Heart right ventricle (tissue), 16 donors: Measurements from ENCODE around the gene RYR3. TPM values are rescaled to one million over a fixed set of nuclear protein-coding genes. Genes with fewer than 3 reads are reported as not detected.

Experiments used
- ATAC-seq, 8 donors: fragments of 200-7000 bp; cut with Tn5 transposase; one replicate each; pipeline ENCODE4 v1.9.1; 2020; ENCODE audit warnings: mild to moderate bottlenecking in 8 of 8, moderate library complexity in 8 of 8, moderate number of reproducible peaks in 1 of 8
- DNase-seq, 2 donors: peaks; one replicate each; pipeline ENCODE4 v3.0.0-alpha.2; 2020
- H3K27ac ChIP-seq, 10 donors: fragments of 200-600 bp; sonication (generic) in 2 of 10; one replicate each; pipeline versions ENCODE4 v1.5.0 to v1.8.0; 2020 to 2022; ENCODE audit warnings: mild to moderate bottlenecking in 3 of 10
- H3K27me3 ChIP-seq, 7 donors: fragments of 200-600 bp; one replicate each; pipeline ENCODE4 v1.8.0; 2021 to 2022; ENCODE audit warnings: mild to moderate bottlenecking in 2 of 7
- H3K36me3 ChIP-seq, 9 donors: fragments of 200-600 bp; sonication (generic) in 1 of 9; one replicate each; pipeline versions ENCODE4 v1.5.0 to v1.8.0; 2020 to 2022; ENCODE audit warnings: mild to moderate bottlenecking in 2 of 9
- H3K4me1 ChIP-seq, 9 donors: fragments of 200-600 bp; sonication (generic) in 1 of 9; one replicate each; pipeline versions ENCODE4 v1.5.0 to v1.8.0; 2020 to 2022; ENCODE audit warnings: mild to moderate bottlenecking in 4 of 9
- H3K4me3 ChIP-seq, 10 donors: fragments of 200-600 bp; sonication (generic) in 2 of 10; one replicate each; pipeline versions ENCODE4 v1.5.0 to v1.8.0; 2020 to 2022; ENCODE audit warnings: mild to moderate bottlenecking in 7 of 10, moderate library complexity in 2 of 10
- H3K9me3 ChIP-seq, 11 donors: fragments of 200-600 bp in 10 of 11; sonication (generic) in 2 of 11; one replicate each; pipeline versions ENCODE4 v1.5.0 to v1.8.0; 2013 to 2022; ENCODE audit warnings: mild to moderate bottlenecking in 2 of 11, control low read depth in 1 of 11, moderate library complexity in 1 of 11
- WGBS, 2 donors: extraction: QIAGEN DNeasy Blood & Tissue Kit; methylation state at CpG; one replicate each; pipeline ENCODE4 v1.1.7; 2013; ENCODE audit warnings: inconsistent platforms in 1 of 2; 5-methylcytosine and 5-hydroxymethylcytosine counted together
- intact Hi-C, 10 donors: fragments of 100-400 bp; cut with DNase I; formaldehyde crosslinking; loops; one replicate each; pipeline versions ENCODE4 v1.11.1 to v1.14.2; 2022
- polyA plus RNA-seq, 2 donors: library from polyadenylated mRNA; stranded (reverse); fragments of 200-250 nt; gene quantifications; one replicate each; pipeline ENCODE4 v1.2.3, GENCODE V29; 2013
- total RNA-seq, 10 donors: library from RNA; stranded (reverse); fragmentation: NEBNext Ultra II Directional in 3 of 10; extraction: Animal tissue kit (Norgen Biotek cat#: 25700) in 3 of 10; gene quantifications; one replicate each; pipeline versions ENCODE4 v1.2.1 to v1.2.4, GENCODE V29; 2021 to 2023
- TF ChIP-seq, protein P1 (sequence below), 9 donors: fragments of 200-600 bp; sonication (generic) in 2 of 9; IDR thresholded peaks; one replicate each; pipeline versions ENCODE4 v1.5.0 to v1.8.0; 2021 to 2022; ENCODE audit warnings: antibody characterized with exemption in 9 of 9, mild to moderate bottlenecking in 5 of 9, moderate library complexity in 1 of 9
- donor health status: Arrhythmogenic right ventricular cardiomyopathy.
- donor health status: ischemic (EF 13 %, LVEDD 7.1; RV severe dilation, severe dysfunction).
- donor health status: healthy with polysubstance abuse.
- donor health status: DM: no; HTN: yes; CAD: no.
- donor health status: DM: no; HTN: no; CAD: no.
- donor health status: ischemic (EF 25% LVEDD 6.9; RV normal size, moderate dysfunction).
- donor health status: ischemic (EF 25% LVEDD 5.7; RV mildly dilated, moderate dysfunction).
- donor health status: healthy.
- donor health status: DM: yes; HTN: yes; CAD: no.
- donor health status: Ischemic cardiomyopathy.
- donor health status: ischemic (EF 35%, LVEDD 5.7; RV mildly dilated, moderate dysfunction).
- donor health status: nonischemic (EF 11% LVEDD 7.7; RV severe dilation, severe dysfunction).
- donor health status: DM: yes; HTN: yes; CAD: no.
- donor health status: PGD.
- donor health status: ischemic (EF 29% LVEDD 5.4; RV normal size, mild dysfunction).
- donor health status: nonischemic (EF 23%, LVEDD 6.1; RV moderate dilation, normal function).

Gene RYR3
- total and polyA plus RNA-seq, 12 donors, result 0.02 to 1.00 (median 0.13) TPM; not detected in 2

DNA sequence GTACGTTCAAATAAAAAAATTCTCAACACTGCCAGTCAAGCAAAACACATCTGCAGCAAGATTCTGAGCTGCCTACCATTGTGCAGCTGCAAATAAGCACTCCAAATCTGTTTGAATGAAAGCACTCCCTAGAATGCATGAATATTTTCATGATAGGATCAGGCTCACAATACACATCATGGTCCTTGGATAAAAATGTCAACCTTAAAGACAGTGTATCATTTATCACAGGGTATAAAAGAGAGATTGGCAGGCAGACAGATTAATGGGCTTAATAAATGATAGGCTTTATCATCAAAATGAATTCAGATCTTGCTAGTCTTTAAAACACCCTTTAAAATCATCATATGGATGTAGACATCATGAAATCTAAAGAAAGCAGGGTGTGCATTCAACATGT, 9.2 kb downstream of the RYR3 start:
- Histone ChIP-seq H3K9me3 (no peaks in the 10 kb centered on the region), H3K4me1 (no peaks in the 10 kb centered on the region), H3K36me3 (no peaks in the 10 kb centered on the region), H3K4me3 (no peak overlapping the region), H3K27me3 (peaks cover 0 to 19% (median 0%) of the 10 kb centered on the region in 7 donors), H3K27ac (no peak overlapping the region)
- DNase-seq, result no peak
- TF ChIP-seq, protein P1, sequence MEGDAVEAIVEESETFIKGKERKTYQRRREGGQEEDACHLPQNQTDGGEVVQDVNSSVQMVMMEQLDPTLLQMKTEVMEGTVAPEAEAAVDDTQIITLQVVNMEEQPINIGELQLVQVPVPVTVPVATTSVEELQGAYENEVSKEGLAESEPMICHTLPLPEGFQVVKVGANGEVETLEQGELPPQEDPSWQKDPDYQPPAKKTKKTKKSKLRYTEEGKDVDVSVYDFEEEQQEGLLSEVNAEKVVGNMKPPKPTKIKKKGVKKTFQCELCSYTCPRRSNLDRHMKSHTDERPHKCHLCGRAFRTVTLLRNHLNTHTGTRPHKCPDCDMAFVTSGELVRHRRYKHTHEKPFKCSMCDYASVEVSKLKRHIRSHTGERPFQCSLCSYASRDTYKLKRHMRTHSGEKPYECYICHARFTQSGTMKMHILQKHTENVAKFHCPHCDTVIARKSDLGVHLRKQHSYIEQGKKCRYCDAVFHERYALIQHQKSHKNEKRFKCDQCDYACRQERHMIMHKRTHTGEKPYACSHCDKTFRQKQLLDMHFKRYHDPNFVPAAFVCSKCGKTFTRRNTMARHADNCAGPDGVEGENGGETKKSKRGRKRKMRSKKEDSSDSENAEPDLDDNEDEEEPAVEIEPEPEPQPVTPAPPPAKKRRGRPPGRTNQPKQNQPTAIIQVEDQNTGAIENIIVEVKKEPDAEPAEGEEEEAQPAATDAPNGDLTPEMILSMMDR (IDR thresholded peaks at IDR 0.05), result no peak
- ATAC-seq, result no peak
- 81 to 82% methylated on average over 1 of the region's 1 CpG for WGBS, 2 donors
- intact Hi-C loops, result loop anchor here in 1 of 10 donors (10.0 kb wide), 1 partner anchor 335 kb away; no protein-coding TSS in a partner anchor

DNA sequence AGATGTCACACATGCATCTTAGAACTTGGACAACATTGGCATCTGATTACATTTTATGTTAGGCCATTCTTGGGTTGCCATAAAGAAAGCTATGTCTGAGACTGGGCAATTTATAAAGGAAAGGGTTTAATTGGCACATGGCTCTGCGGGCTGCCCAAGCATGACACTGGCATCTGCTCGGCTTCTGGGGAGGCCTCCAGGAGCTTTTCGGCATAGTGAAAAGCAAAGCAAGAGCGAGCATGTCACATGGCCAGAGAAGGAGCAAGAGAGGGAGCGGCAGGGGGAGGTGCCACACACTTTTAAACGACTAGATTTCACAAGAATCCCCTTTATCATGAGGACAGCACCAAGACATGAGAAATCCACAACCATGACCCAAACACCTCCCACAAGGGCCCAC, 11.3 kb downstream of the RYR3 start:
- DNase-seq, result no peak
- Histone ChIP-seq H3K27me3 (peaks cover 0 to 14% (median 0%) of the 10 kb centered on the region in 7 donors), H3K4me1 (no peaks in the 10 kb centered on the region), H3K4me3 (no peak overlapping the region), H3K36me3 (no peaks in the 10 kb centered on the region), H3K27ac (no peak overlapping the region), H3K9me3 (no peaks in the 10 kb centered on the region)
- TF ChIP-seq, protein P1 (IDR thresholded peaks at IDR 0.05), result no peak
- intact Hi-C loops, result loop anchor here in 1 of 10 donors (10.0 kb wide), 1 partner anchor 333 kb away; no protein-coding TSS in a partner anchor
- no peak for ATAC-seq
- 79 to 82% methylated on average over 6 of the region's 6 CpGs for WGBS, 2 donors

DNA sequence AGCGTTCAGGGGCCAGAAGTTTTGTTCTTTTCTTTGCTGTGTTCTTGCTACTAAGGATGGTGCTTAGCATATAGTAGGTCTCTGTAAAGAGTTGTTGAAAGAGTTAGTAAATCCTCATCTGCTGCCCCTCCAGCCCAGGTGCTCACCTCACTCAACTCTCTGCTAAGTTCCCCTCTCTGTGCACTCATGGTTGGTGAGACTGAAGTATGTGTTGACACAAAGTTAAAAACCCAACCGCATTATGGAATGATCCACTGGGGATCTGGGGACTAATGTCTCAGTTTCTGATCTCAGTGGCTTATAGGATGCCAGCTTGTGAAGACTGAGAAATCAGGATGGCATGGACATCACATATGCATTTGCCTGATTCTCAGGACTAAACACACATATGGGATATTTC, 13.8 kb downstream of the RYR3 start:
- intact Hi-C loops, result loop anchor here in 1 of 10 donors (10.0 kb wide), 1 partner anchor 330 kb away; no protein-coding TSS in a partner anchor
- TF ChIP-seq, protein P1 (IDR thresholded peaks at IDR 0.05), result no peak
- H3K36me3 ChIP-seq, result no peaks in the 10 kb centered on the region
- no peaks in the 10 kb centered on the region for H3K9me3 ChIP-seq
- H3K4me1 ChIP-seq, result no peaks in the 10 kb centered on the region
- H3K27ac ChIP-seq, result no peak overlapping the region
- H3K27me3 ChIP-seq, result peaks cover 0 to 9% (median 0%) of the 10 kb centered on the region in 7 donors
- DNase-seq, result no peak
- ATAC-seq, result no peak
- no peak overlapping the region for H3K4me3 ChIP-seq
- 82 to 89% methylated on average over 2 of the region's 2 CpGs for whole genome bisulfite sequencing, 2 donors

DNA sequence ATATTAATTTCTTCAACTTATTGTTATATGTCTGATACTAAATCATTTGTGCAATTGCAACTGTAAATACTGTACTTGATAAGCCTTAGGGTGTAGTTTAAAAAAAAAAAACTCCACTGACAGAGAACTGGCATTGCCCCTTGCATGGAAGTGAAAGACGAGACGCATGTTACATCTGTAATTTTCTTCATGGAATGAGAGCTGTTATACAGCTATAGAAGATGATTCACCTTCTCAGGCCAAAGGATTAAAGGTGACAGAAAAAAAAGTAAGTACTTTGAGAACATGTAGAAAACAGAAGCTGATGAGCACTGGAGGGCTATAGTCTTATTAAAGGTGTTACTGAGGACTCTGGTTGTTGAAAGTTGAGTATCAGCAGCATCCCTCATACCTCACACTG, 16.1 kb downstream of the RYR3 start:
- DNase-seq, result no peak
- intact Hi-C loops, result loop anchor here in 1 of 10 donors (10.0 kb wide), 1 partner anchor 328 kb away; no protein-coding TSS in a partner anchor
- peaks cover 0 to 10% (median 0%) of the 10 kb centered on the region in 7 donors for H3K27me3 ChIP-seq
- TF ChIP-seq, protein P1 (IDR thresholded peaks at IDR 0.05), result no peak
- H3K9me3 ChIP-seq, result no peaks in the 10 kb centered on the region
- 87 to 93% methylated on average over 2 of the region's 2 CpGs for WGBS, 2 donors
- H3K4me3 ChIP-seq, result no peak overlapping the region
- no peak overlapping the region for H3K27ac ChIP-seq
- no peaks in the 10 kb centered on the region for H3K36me3 ChIP-seq
- no peak for ATAC-seq
- no peaks in the 10 kb centered on the region for H3K4me1 ChIP-seq
